ENCODE results near the gene TRIM28.

TRIM28 gene

GRCh38 chr19:58509731-58510083 lies 34.2 kb upstream of the TRIM28 start:
- H3K4me3 ChIP-seq (ENCODE audit: low read depth, low read length) = no peak overlapping the region
- no peak for DNase-seq (ENCODE audit: low read depth, low spot score)
- TF ChIP-seq CTCF (IDR thresholded peaks at IDR 0.05; ENCODE audit: low read depth, low read length) = no peak
- in situ Hi-C loops (cut with HindIII; ENCODE audit: low sequenced_read_pairs) = no loop called here

DNA sequence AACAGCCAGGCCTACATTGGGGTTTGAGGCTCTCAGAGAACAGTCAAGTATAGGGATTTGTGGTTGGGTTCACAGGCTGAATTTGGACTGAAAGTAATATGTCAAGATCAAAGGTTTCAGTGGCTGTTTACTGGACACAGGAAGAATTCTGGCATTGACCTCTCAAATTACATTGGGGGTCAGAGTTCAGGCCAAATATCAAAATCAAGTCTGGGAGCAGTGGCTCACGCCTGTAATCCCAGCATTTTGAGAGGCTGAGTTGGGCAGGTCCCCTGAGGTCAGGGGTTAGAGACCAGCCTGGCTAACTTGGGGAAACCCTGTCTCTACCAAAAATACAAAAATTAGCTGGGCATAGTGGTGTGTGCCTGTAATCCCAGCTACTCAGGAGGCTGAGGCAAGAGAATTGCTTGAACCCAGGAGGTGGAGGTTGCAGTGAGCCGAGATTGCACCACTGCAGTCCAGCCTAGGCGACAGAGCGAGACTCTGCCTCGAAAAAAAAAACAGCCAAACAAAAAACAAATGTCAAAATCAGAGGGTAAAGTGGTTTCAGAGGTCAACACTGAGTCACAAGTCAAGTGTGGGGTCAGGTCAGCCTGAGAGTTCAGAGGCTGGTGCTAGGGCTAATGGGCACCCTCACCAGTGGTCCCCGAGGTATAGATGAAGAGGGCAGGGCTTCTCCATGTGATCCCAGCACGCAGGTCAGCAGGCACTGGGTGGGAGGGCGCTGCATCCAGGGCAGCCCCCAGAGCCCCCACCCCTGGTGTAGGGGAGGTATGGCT lies 33.6 kb upstream of the TRIM28 start:
- TF ChIP-seq CTCF (IDR thresholded peaks at IDR 0.05; ENCODE audit: low read depth, low read length) = no peak
- in situ Hi-C loops (cut with HindIII; ENCODE audit: low sequenced_read_pairs) = no loop called here
- H3K4me3 ChIP-seq (ENCODE audit: low read depth, low read length) = no peak overlapping the region
- DNase-seq (ENCODE audit: low read depth, low spot score) = no peak

DNA sequence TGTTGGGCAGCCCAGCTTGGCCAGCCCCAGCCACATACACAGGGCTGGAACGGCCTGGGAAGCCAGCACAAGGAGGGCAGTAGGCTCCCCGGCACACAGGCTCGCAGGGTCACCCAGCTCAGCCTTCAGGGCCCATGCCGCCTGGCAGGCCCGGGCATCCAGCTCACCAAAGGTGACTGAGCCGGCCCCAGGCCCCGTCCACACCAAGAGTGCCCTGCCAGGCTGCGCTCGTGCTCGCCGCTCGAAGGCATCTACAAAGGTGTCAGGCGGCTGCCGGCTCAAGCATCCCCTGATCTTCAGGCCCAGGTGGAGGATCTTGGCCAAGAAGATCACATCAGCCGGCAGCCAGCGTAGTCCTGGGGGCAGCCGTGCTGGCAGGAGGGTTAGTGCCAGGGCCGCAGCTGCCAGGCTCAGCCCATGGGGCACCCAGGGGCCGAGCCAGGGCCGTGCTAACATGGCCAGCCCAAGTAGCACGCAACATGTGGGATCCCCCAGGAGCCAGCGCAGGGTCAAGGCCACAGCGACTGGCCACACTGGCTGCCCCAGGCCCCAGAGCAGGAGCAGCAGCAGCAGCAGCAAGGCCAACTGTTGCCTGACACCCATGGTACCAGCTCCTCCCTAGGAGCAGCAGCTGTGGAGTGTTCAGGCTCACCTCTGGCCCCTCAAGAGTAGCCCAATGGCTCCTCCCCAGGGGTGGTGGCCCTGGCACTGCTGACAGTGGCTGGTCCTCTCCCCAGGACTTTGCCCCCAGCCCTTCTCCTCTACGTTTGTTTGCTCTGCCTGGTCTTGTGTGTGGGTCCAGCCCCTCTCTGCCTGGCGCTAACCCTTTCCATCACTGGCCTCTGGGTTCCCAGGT lies 32.3 kb upstream of the TRIM28 start, which contains the start of gene SLC27A5:
Gene SLC27A5, minus strand, starts transcription at position 640 of the 856 bp plus-strand sequence. Its CDS starts 37 bp downstream, at position 603.
- no peak within 1 kb of the TSS for H3K4me3 ChIP-seq (ENCODE audit: low read depth, low read length)
- in situ Hi-C loops (cut with HindIII; ENCODE audit: low sequenced_read_pairs) = no loop called here
- no peak for DNase-seq (ENCODE audit: low read depth, low spot score)
- no peak for TF ChIP-seq CTCF (IDR thresholded peaks at IDR 0.05; ENCODE audit: low read depth, low read length)

- no peak overlapping the region for H3K4me3 ChIP-seq (ENCODE audit: low read depth, low read length)
Observed at GRCh38 chr19:58513213-58513693, 30.6 kb upstream of the TRIM28 start.

GRCh38 chr19:58513694-58514563 lies 29.9 kb upstream of the TRIM28 start:
- TF ChIP-seq CTCF (IDR thresholded peaks at IDR 0.05; ENCODE audit: low read depth, low read length) = peak; percentile 74

More at GRCh38 chr19:58513213-58513693, 30.6 kb upstream of the TRIM28 start:
- in situ Hi-C loops (cut with HindIII; ENCODE audit: low sequenced_read_pairs) = no loop called here
- no peak for TF ChIP-seq CTCF (IDR thresholded peaks at IDR 0.05; ENCODE audit: low read depth, low read length)
- no peak for DNase-seq (ENCODE audit: low read depth, low spot score)

GRCh38 chr19:58514564-58515022 lies 29.3 kb upstream of the TRIM28 start:
- TF ChIP-seq CTCF (IDR thresholded peaks at IDR 0.05; ENCODE audit: low read depth, low read length) = no peak
- in situ Hi-C loops (cut with HindIII; ENCODE audit: low sequenced_read_pairs) = no loop called here
- DNase-seq (ENCODE audit: low read depth, low spot score) = no peak
- peak overlapping the region; percentile 37 for H3K4me3 ChIP-seq (ENCODE audit: low read depth, low read length)

More at GRCh38 chr19:58513694-58514563, 29.9 kb upstream of the TRIM28 start:
- in situ Hi-C loops (cut with HindIII; ENCODE audit: low sequenced_read_pairs) = no loop called here
- peak overlapping the region; percentile 37 for H3K4me3 ChIP-seq (ENCODE audit: low read depth, low read length)
- DNase-seq (ENCODE audit: low read depth, low spot score) = peak; percentile 89
